Measurements from ENCODE around the gene NUAK2.

The NUAK2 gene

GRCh38 chr1:205321959-205322283 lies 376 bp upstream of the NUAK2 start:
- Histone ChIP-seq H3K36me3 (ENCODE audit: control insufficient read depth in 5 of 5, insufficient read depth in 5 of 5, low read length in 5 of 5) (no peaks in the 10 kb centered on the region), H3K9ac (ENCODE audit: low read length in 5 of 5) (peak overlapping the region in 2 of 5 donors; percentile 85 to 86), H3K27me3 (ENCODE audit: control insufficient read depth in 5 of 5, insufficient read depth in 4 of 5, low read length in 5 of 5) (peaks cover 0 to 4% (median 0%) of the 10 kb centered on the region in 5 donors), H3K27ac (ENCODE audit: low read depth, low read length) (peak overlapping the region; percentile 65), H3K4me1 (ENCODE audit: control insufficient read depth in 5 of 5, insufficient read depth in 5 of 5, low read length in 5 of 5) (peaks cover 7 to 56% (median 42%) of the 10 kb centered on the region in 5 donors), H3K4me3 (ENCODE audit: low read depth in 1 of 5, low read length in 5 of 5) (peak overlapping the region; percentile 45 to 93 (median 82)), H3K9me3 (ENCODE audit: control insufficient read depth in 5 of 5, low read length in 5 of 5) (no peaks in the 10 kb centered on the region)

GRCh38 chr1:205319081-205320018 lies 2.2 kb downstream of the NUAK2 start:
- Histone ChIP-seq H3K9ac (ENCODE audit: low read length in 5 of 5) (peak overlapping the region in 2 of 5 donors; percentile 21 to 35), H3K27ac (ENCODE audit: low read depth, low read length) (no peak overlapping the region), H3K4me1 (ENCODE audit: control insufficient read depth in 5 of 5, insufficient read depth in 5 of 5, low read length in 5 of 5) (peaks cover 7 to 60% (median 51%) of the 10 kb centered on the region in 5 donors), H3K9me3 (ENCODE audit: control insufficient read depth in 5 of 5, low read length in 5 of 5) (no peaks in the 10 kb centered on the region), H3K36me3 (ENCODE audit: control insufficient read depth in 5 of 5, insufficient read depth in 5 of 5, low read length in 5 of 5) (no peaks in the 10 kb centered on the region), H3K4me3 (ENCODE audit: low read depth in 1 of 5, low read length in 5 of 5) (peak overlapping the region; percentile 19 to 39 (median 25)), H3K27me3 (ENCODE audit: control insufficient read depth in 5 of 5, insufficient read depth in 4 of 5, low read length in 5 of 5) (no peaks in the 10 kb centered on the region)

- H3K4me1 ChIP-seq (ENCODE audit: control insufficient read depth in 5 of 5, insufficient read depth in 5 of 5, low read length in 5 of 5), result peaks cover 7 to 69% (median 59%) of the 10 kb centered on the region in 5 donors
- no peaks in the 10 kb centered on the region for H3K36me3 ChIP-seq (ENCODE audit: control insufficient read depth in 5 of 5, insufficient read depth in 5 of 5, low read length in 5 of 5)
- H3K9me3 ChIP-seq (ENCODE audit: control insufficient read depth in 5 of 5, low read length in 5 of 5), result no peaks in the 10 kb centered on the region
- H3K27me3 ChIP-seq (ENCODE audit: control insufficient read depth in 5 of 5, insufficient read depth in 4 of 5, low read length in 5 of 5), result no peaks in the 10 kb centered on the region
- H3K4me3 ChIP-seq (ENCODE audit: low read depth in 1 of 5, low read length in 5 of 5), result no peak overlapping the region
- no peak overlapping the region for H3K9ac ChIP-seq (ENCODE audit: low read length in 5 of 5)
- no peak overlapping the region for H3K27ac ChIP-seq (ENCODE audit: low read depth, low read length)
Observed at GRCh38 chr1:205318231-205318991, 3.1 kb downstream of the NUAK2 start.

- Histone ChIP-seq H3K9me3 (ENCODE audit: control insufficient read depth in 5 of 5, low read length in 5 of 5) (no peaks in the 10 kb centered on the region), H3K36me3 (ENCODE audit: control insufficient read depth in 5 of 5, insufficient read depth in 5 of 5, low read length in 5 of 5) (no peaks in the 10 kb centered on the region), H3K27me3 (ENCODE audit: control insufficient read depth in 5 of 5, insufficient read depth in 4 of 5, low read length in 5 of 5) (no peaks in the 10 kb centered on the region), H3K27ac (ENCODE audit: low read depth, low read length) (no peak overlapping the region), H3K4me3 (ENCODE audit: low read depth in 1 of 5, low read length in 5 of 5) (no peak overlapping the region), H3K4me1 (ENCODE audit: control insufficient read depth in 5 of 5, insufficient read depth in 5 of 5, low read length in 5 of 5) (peaks cover 7 to 73% (median 62%) of the 10 kb centered on the region in 5 donors), H3K9ac (ENCODE audit: low read length in 5 of 5) (peak overlapping the region in 1 of 5 donors; percentile 23)
Observed at GRCh38 chr1:205317311-205317917, 4.1 kb downstream of the NUAK2 start.

GRCh38 chr1:205316161-205316566 lies 5.4 kb downstream of the NUAK2 start:
- H3K9me3 ChIP-seq (ENCODE audit: control insufficient read depth in 5 of 5, low read length in 5 of 5), result no peaks in the 10 kb centered on the region
- H3K27me3 ChIP-seq (ENCODE audit: control insufficient read depth in 5 of 5, insufficient read depth in 4 of 5, low read length in 5 of 5), result no peaks in the 10 kb centered on the region
- no peak overlapping the region for H3K9ac ChIP-seq (ENCODE audit: low read length in 5 of 5)
- H3K4me3 ChIP-seq (ENCODE audit: low read depth in 1 of 5, low read length in 5 of 5), result no peak overlapping the region
- H3K4me1 ChIP-seq (ENCODE audit: control insufficient read depth in 5 of 5, insufficient read depth in 5 of 5, low read length in 5 of 5), result peaks cover 5 to 70% (median 58%) of the 10 kb centered on the region in 5 donors
- H3K27ac ChIP-seq (ENCODE audit: low read depth, low read length), result no peak overlapping the region
- peaks cover 0 to 2% (median 0%) of the 10 kb centered on the region in 5 donors for H3K36me3 ChIP-seq (ENCODE audit: control insufficient read depth in 5 of 5, insufficient read depth in 5 of 5, low read length in 5 of 5)

GRCh38 chr1:205315008-205315618 lies 6.4 kb downstream of the NUAK2 start:
- H3K9ac ChIP-seq (ENCODE audit: low read length in 5 of 5), result no peak overlapping the region
- H3K36me3 ChIP-seq (ENCODE audit: control insufficient read depth in 5 of 5, insufficient read depth in 5 of 5, low read length in 5 of 5), result peaks cover 0 to 12% (median 8%) of the 10 kb centered on the region in 5 donors
- H3K4me3 ChIP-seq (ENCODE audit: low read depth in 1 of 5, low read length in 5 of 5), result no peak overlapping the region
- no peaks in the 10 kb centered on the region for H3K9me3 ChIP-seq (ENCODE audit: control insufficient read depth in 5 of 5, low read length in 5 of 5)
- H3K27me3 ChIP-seq (ENCODE audit: control insufficient read depth in 5 of 5, insufficient read depth in 4 of 5, low read length in 5 of 5), result no peaks in the 10 kb centered on the region
- H3K27ac ChIP-seq (ENCODE audit: low read depth, low read length), result no peak overlapping the region
- peaks cover 4 to 65% (median 49%) of the 10 kb centered on the region in 5 donors for H3K4me1 ChIP-seq (ENCODE audit: control insufficient read depth in 5 of 5, insufficient read depth in 5 of 5, low read length in 5 of 5)

GRCh38 chr1:205313563-205314308 lies 7.8 kb downstream of the NUAK2 start:
- H3K27ac ChIP-seq (ENCODE audit: low read depth, low read length), result no peak overlapping the region
- peak overlapping the region in 4 of 5 donors; percentile 9 to 25 (median 24) for H3K4me3 ChIP-seq (ENCODE audit: low read depth in 1 of 5, low read length in 5 of 5)
- H3K36me3 ChIP-seq (ENCODE audit: control insufficient read depth in 5 of 5, insufficient read depth in 5 of 5, low read length in 5 of 5), result peaks cover 0 to 19% (median 11%) of the 10 kb centered on the region in 5 donors
- no peaks in the 10 kb centered on the region for H3K9me3 ChIP-seq (ENCODE audit: control insufficient read depth in 5 of 5, low read length in 5 of 5)
- H3K9ac ChIP-seq (ENCODE audit: low read length in 5 of 5), result peak overlapping the region in 1 of 5 donors; percentile 44
- no peaks in the 10 kb centered on the region for H3K27me3 ChIP-seq (ENCODE audit: control insufficient read depth in 5 of 5, insufficient read depth in 4 of 5, low read length in 5 of 5)
- H3K4me1 ChIP-seq (ENCODE audit: control insufficient read depth in 5 of 5, insufficient read depth in 5 of 5, low read length in 5 of 5), result peaks cover 0 to 52% (median 36%) of the 10 kb centered on the region in 5 donors

GRCh38 chr1:205312866-205313562 lies 8.5 kb downstream of the NUAK2 start:
- Histone ChIP-seq H3K27me3 (ENCODE audit: control insufficient read depth in 5 of 5, insufficient read depth in 4 of 5, low read length in 5 of 5) (no peaks in the 10 kb centered on the region), H3K4me3 (ENCODE audit: low read depth in 1 of 5, low read length in 5 of 5) (peak overlapping the region in 3 of 5 donors; percentile 9 to 25 (median 23)), H3K9me3 (ENCODE audit: control insufficient read depth in 5 of 5, low read length in 5 of 5) (no peaks in the 10 kb centered on the region), H3K27ac (ENCODE audit: low read depth, low read length) (no peak overlapping the region), H3K9ac (ENCODE audit: low read length in 5 of 5) (peak overlapping the region in 1 of 5 donors; percentile 44), H3K36me3 (ENCODE audit: control insufficient read depth in 5 of 5, insufficient read depth in 5 of 5, low read length in 5 of 5) (peaks cover 0 to 21% (median 16%) of the 10 kb centered on the region in 5 donors), H3K4me1 (ENCODE audit: control insufficient read depth in 5 of 5, insufficient read depth in 5 of 5, low read length in 5 of 5) (peaks cover 0 to 45% (median 30%) of the 10 kb centered on the region in 5 donors)
